Liver (tissue), 3 donors: ENCODE measurements around the gene TRMT13.
"Not testable (repeated sequence)": the region's sequence is repeated elsewhere in the genome, so short reads cannot be mapped to it uniquely, and the experiment has no call there.

Source experiments
- HNF4G ChIP-seq: IDR thresholded peaks from 2 replicates; pipeline ENCODE4 v1.6.1; 2016; ENCODE audit warnings: antibody characterized with exemption
- JUND ChIP-seq, 2 donors: IDR thresholded peaks; 2 replicates each; pipeline ENCODE4 v1.6.1; 2016; ENCODE audit warnings: antibody characterized with exemption in 2 of 2
- TF ChIP-seq, protein P1 (sequence below): fragments of 150-350 bp; IDR thresholded peaks from 2 replicates; pipeline ENCODE4 v1.5.1; 2017; ENCODE audit warnings: improper control_type of control experiment, low read depth, low read length; ENCODE audit not compliant: missing input control
- TF ChIP-seq, protein P2 (sequence below): IDR thresholded peaks from 2 replicates; pipeline ENCODE4 v1.6.1; 2016; ENCODE audit warnings: antibody characterized with exemption, mild to moderate bottlenecking
- donor health status: healthy.
- donor health status: healthy.

DNA sequence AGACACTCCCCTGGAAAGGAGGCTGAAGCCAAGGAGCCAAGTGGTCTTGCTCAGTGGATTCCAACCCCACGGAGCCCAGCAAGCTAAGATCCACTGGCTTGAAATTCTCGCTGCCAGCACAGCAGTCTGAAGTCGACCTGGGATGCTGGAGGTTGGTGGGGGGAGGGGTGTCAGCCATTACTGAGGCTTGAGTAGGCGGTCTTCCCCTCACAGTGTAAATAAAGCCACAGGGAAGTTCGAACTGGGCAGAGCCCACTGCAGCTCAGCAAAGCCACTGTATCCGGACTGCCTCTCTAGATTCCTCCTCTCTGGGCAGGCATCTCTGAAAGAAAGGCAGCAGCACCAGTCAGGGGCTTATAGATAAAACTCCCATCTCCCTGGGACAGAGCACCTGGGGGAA lies 67.1 kb downstream of the TRMT13 start:
- TF ChIP-seq, protein P1, sequence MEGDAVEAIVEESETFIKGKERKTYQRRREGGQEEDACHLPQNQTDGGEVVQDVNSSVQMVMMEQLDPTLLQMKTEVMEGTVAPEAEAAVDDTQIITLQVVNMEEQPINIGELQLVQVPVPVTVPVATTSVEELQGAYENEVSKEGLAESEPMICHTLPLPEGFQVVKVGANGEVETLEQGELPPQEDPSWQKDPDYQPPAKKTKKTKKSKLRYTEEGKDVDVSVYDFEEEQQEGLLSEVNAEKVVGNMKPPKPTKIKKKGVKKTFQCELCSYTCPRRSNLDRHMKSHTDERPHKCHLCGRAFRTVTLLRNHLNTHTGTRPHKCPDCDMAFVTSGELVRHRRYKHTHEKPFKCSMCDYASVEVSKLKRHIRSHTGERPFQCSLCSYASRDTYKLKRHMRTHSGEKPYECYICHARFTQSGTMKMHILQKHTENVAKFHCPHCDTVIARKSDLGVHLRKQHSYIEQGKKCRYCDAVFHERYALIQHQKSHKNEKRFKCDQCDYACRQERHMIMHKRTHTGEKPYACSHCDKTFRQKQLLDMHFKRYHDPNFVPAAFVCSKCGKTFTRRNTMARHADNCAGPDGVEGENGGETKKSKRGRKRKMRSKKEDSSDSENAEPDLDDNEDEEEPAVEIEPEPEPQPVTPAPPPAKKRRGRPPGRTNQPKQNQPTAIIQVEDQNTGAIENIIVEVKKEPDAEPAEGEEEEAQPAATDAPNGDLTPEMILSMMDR, result not testable (repeated sequence)
- not testable (repeated sequence) for TF ChIP-seq JUND (IDR thresholded peaks at IDR 0.05); HNF4G
- TF ChIP-seq, protein P2, sequence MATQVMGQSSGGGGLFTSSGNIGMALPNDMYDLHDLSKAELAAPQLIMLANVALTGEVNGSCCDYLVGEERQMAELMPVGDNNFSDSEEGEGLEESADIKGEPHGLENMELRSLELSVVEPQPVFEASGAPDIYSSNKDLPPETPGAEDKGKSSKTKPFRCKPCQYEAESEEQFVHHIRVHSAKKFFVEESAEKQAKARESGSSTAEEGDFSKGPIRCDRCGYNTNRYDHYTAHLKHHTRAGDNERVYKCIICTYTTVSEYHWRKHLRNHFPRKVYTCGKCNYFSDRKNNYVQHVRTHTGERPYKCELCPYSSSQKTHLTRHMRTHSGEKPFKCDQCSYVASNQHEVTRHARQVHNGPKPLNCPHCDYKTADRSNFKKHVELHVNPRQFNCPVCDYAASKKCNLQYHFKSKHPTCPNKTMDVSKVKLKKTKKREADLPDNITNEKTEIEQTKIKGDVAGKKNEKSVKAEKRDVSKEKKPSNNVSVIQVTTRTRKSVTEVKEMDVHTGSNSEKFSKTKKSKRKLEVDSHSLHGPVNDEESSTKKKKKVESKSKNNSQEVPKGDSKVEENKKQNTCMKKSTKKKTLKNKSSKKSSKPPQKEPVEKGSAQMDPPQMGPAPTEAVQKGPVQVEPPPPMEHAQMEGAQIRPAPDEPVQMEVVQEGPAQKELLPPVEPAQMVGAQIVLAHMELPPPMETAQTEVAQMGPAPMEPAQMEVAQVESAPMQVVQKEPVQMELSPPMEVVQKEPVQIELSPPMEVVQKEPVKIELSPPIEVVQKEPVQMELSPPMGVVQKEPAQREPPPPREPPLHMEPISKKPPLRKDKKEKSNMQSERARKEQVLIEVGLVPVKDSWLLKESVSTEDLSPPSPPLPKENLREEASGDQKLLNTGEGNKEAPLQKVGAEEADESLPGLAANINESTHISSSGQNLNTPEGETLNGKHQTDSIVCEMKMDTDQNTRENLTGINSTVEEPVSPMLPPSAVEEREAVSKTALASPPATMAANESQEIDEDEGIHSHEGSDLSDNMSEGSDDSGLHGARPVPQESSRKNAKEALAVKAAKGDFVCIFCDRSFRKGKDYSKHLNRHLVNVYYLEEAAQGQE, result not testable (repeated sequence)
